Effector CD8-positive, alpha-beta T cell (primary cell): Measurements from ENCODE around the gene PCGF6.
"Not testable (repeated sequence)": the region's sequence is repeated elsewhere in the genome, so short reads cannot be mapped to it uniquely, and the experiment has no call there.

Experiments
- DNase-seq: peaks from one replicate; lab custom pipeline; 2025; lab: John Stamatoyannopoulos, UW

Gene PCGF6

GRCh38 chr10:103316087-103316486 lies 34.9 kb downstream of the PCGF6 start:
- no peak for DNase-seq

- DNase-seq, result no peak
Measured at GRCh38 chr10:103310197-103310596, 40.7 kb downstream of the PCGF6 start.

GRCh38 chr10:103307594-103307993 lies 43.3 kb downstream of the PCGF6 start:
- DNase-seq, result no peak

GRCh38 chr10:103295374-103296015 lies 55.4 kb downstream of the PCGF6 start:
- DNase-seq, result no peak

GRCh38 chr10:103291588-103291987 lies 59.4 kb downstream of the PCGF6 start:
- no peak for DNase-seq

- no peak for DNase-seq
Measured at GRCh38 chr10:103287992-103288391, 62.9 kb downstream of the PCGF6 start.

GRCh38 chr10:103284170-103284569 lies 66.8 kb downstream of the PCGF6 start:
- DNase-seq, result no peak

- no peak for DNase-seq
Measured at GRCh38 chr10:103282961-103283360, 68.0 kb downstream of the PCGF6 start.

- no peak for DNase-seq
Measured at GRCh38 chr10:103281753-103282152, 69.2 kb downstream of the PCGF6 start.

GRCh38 chr10:103280506-103280905 lies 70.4 kb downstream of the PCGF6 start:
- DNase-seq, result no peak

GRCh38 chr10:103280031-103280430 lies 70.9 kb downstream of the PCGF6 start:
- DNase-seq, result no peak

GRCh38 chr10:103278862-103279298 lies 72.1 kb downstream of the PCGF6 start:
- no peak for DNase-seq

- no peak for DNase-seq
Measured at GRCh38 chr10:103278537-103278823, 72.5 kb downstream of the PCGF6 start.

- no peak for DNase-seq
Measured at GRCh38 chr10:103277713-103278536, 73.0 kb downstream of the PCGF6 start.

- DNase-seq, result no peak
Measured at GRCh38 chr10:103276896-103277712, 73.8 kb downstream of the PCGF6 start, which contains the start of gene INA. Gene INA (plus strand): TSS chr10:103277138. CDS start chr10:103277212, 74 bp downstream.

GRCh38 chr10:103276251-103276895 lies 74.6 kb downstream of the PCGF6 start:
- no peak for DNase-seq

- DNase-seq, result no peak
Measured at GRCh38 chr10:103273041-103273441, 77.9 kb downstream of the PCGF6 start.

- DNase-seq, result no peak
Measured at GRCh38 chr10:103265717-103266329, 85.1 kb downstream of the PCGF6 start.

GRCh38 chr10:103262229-103262628 lies 88.7 kb downstream of the PCGF6 start:
- no peak for DNase-seq

GRCh38 chr10:103259989-103260388 lies 91.0 kb downstream of the PCGF6 start:
- DNase-seq, result no peak

GRCh38 chr10:103258928-103259327 lies 92.0 kb downstream of the PCGF6 start:
- DNase-seq, result not testable (repeated sequence)

- DNase-seq, result no peak
Measured at GRCh38 chr10:103257812-103258211, 93.1 kb downstream of the PCGF6 start.
